K562 (cell line): ENCODE measurements around the gene SH3BP5L. TPM values are rescaled to one million over a fixed set of nuclear protein-coding genes. Genes with fewer than 3 reads are reported as not detected.

Experiments
- CSDE1 ChIP-seq, 2 experiments: fragments of 450-650 bp; IDR thresholded peaks; 2 replicates each; pipeline ENCODE4 v1.6.1; 2016; ENCODE audit warnings: mild to moderate bottlenecking in 1 of 2
- ETS2 ChIP-seq: IDR thresholded peaks from 2 replicates; pipeline ENCODE4 v1.6.1; 2016; ENCODE audit warnings: borderline replicate concordance, missing genetic modification characterization, mild to moderate bottlenecking, moderate library complexity, missing compliant biosample characterization; ENCODE audit not compliant: poor library complexity, severe bottlenecking
- FOXK2 ChIP-seq, 2 experiments: fragments of 450-650 bp; IDR thresholded peaks in 1 of 2; conservative IDR thresholded peaks in 1 of 2; 2 replicates each; pipeline ENCODE4 v1.6.1; 2016; ENCODE audit warnings: low read depth in 2 of 2, mild to moderate bottlenecking in 1 of 2
- JUND ChIP-seq, 2 experiments: IDR thresholded peaks; 2 replicates in 1 of 2; 3 replicates in 1 of 2; pipeline ENCODE4 v1.6.1; 2011; ENCODE audit warnings: borderline replicate concordance in 2 of 2, low read depth in 2 of 2, low read length in 2 of 2, improper control_type of control experiment in 1 of 2, missing biosample characterization in 1 of 2, missing genetic modification characterization in 1 of 2, missing genetic modification reagents in 1 of 2
- MBD1 ChIP-seq: fragments of 250-450 bp; sonication (Bioruptor Pico); IDR thresholded peaks from 2 replicates; pipeline ENCODE4 v1.8.0; 2022; ENCODE audit warnings: inconsistent platforms
- NR2C1 ChIP-seq, 2 experiments: fragments of 450-650 bp; IDR thresholded peaks; 2 replicates each; pipeline ENCODE4 v1.6.1; 2017; ENCODE audit warnings: mild to moderate bottlenecking in 2 of 2, antibody characterized with exemption in 1 of 2, inconsistent platforms in 1 of 2, missing compliant biosample characterization in 1 of 2, missing genetic modification characterization in 1 of 2
- SLC30A9 ChIP-seq: fragments of 250-450 bp; sonication (Bioruptor Pico); IDR thresholded peaks from 2 replicates; pipeline ENCODE4 v1.8.0; 2022; ENCODE audit warnings: mild to moderate bottlenecking, moderate library complexity
- SRF ChIP-seq, 2 experiments: fragments of 250-450, 450-650 bp in 1 of 2; sonication (Bioruptor Pico) in 1 of 2; sonication (generic) in 1 of 2; formaldehyde crosslinking; IDR thresholded peaks; 2 replicates each; pipeline versions ENCODE4 v1.5.0 to v1.5.1; 2020 to 2022; ENCODE audit warnings: mild to moderate bottlenecking in 1 of 2, missing genetic modification reagents in 1 of 2
- UBTF ChIP-seq, 2 experiments: IDR thresholded peaks; 2 replicates each; pipeline ENCODE4 v1.6.1; 2012; ENCODE audit warnings: improper control_type of control experiment in 2 of 2, low read depth in 2 of 2, low read length in 2 of 2, borderline replicate concordance in 1 of 2
- ZNF23 ChIP-seq: fragments of 250-450 bp; sonication (Bioruptor Pico); IDR thresholded peaks from 2 replicates; pipeline ENCODE4 v1.4.0; 2020; ENCODE audit warnings: mild to moderate bottlenecking
- ZNF75A ChIP-seq: fragments of 450-650 bp; formaldehyde crosslinking; IDR thresholded peaks from 2 replicates; pipeline ENCODE4 v1.4.0; 2020; ENCODE audit warnings: mild to moderate bottlenecking
- polyA plus RNA-seq, 8 experiments: library from polyadenylated mRNA; depleted of rRNA in 4 of 8; stranded (reverse) in 5 of 8; unstranded in 3 of 8; fragments of >200 nt; fragmentation: Nextera tagmentation in 2 of 8; fragmentation: Illumina TruSeq in 1 of 8; extraction: Ambion mirVana in 2 of 8; extraction: Trizol in 1 of 8; gene quantifications; 2 replicates each; pipeline versions ENCODE4 v1.2.1 to v1.2.3, GENCODE V29; 2011 to 2014; ENCODE audit warnings: inconsistent platforms in 1 of 8, missing spikeins in 1 of 8
- total RNA-seq, 7 experiments: library from RNA; depleted of rRNA in 6 of 7; stranded (reverse); fragments of >200 nt in 6 of 7; fragmentation: Illumina TruSeq in 2 of 7; extraction: Trizol in 2 of 7; gene quantifications; 2 replicates each; pipeline versions ENCODE4 v1.2.1 to v1.2.3, GENCODE V29; 2011 to 2021; ENCODE audit warnings: low replicate concordance in 1 of 7
- TF ChIP-seq, protein P1 (sequence below), 2 experiments: fragments of 450-650 bp in 1 of 2; sonication (generic) in 1 of 2; formaldehyde crosslinking in 1 of 2; IDR thresholded peaks; 2 replicates each; pipeline versions ENCODE4 v1.7.1 to v1.9.0; 2016 to 2022; ENCODE audit warnings: inconsistent platforms in 1 of 2, mild to moderate bottlenecking in 1 of 2, missing genetic modification reagents in 1 of 2

Gene SH3BP5L
- total and polyA plus RNA-seq, 9 of the 15 experiments (the other 6 are each of a cell fraction or from before 2014, with no cell fraction given): 1.9 to 26.5 (median 15.8) TPM

GRCh38 chr1:248871837-248872401, 46.2 kb upstream of the SH3BP5L start (continued):
- TF ChIP-seq, protein P1, sequence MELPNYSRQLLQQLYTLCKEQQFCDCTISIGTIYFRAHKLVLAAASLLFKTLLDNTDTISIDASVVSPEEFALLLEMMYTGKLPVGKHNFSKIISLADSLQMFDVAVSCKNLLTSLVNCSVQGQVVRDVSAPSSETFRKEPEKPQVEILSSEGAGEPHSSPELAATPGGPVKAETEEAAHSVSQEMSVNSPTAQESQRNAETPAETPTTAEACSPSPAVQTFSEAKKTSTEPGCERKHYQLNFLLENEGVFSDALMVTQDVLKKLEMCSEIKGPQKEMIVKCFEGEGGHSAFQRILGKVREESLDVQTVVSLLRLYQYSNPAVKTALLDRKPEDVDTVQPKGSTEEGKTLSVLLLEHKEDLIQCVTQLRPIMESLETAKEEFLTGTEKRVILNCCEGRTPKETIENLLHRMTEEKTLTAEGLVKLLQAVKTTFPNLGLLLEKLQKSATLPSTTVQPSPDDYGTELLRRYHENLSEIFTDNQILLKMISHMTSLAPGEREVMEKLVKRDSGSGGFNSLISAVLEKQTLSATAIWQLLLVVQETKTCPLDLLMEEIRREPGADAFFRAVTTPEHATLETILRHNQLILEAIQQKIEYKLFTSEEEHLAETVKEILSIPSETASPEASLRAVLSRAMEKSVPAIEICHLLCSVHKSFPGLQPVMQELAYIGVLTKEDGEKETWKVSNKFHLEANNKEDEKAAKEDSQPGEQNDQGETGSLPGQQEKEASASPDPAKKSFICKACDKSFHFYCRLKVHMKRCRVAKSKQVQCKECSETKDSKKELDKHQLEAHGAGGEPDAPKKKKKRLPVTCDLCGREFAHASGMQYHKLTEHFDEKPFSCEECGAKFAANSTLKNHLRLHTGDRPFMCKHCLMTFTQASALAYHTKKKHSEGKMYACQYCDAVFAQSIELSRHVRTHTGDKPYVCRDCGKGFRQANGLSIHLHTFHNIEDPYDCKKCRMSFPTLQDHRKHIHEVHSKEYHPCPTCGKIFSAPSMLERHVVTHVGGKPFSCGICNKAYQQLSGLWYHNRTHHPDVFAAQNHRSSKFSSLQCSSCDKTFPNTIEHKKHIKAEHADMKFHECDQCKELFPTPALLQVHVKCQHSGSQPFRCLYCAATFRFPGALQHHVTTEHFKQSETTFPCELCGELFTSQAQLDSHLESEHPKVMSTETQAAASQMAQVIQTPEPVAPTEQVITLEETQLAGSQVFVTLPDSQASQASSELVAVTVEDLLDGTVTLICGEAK (IDR thresholded peaks at IDR 0.05): peak; percentile 17; the same call in 1 of the 2 replicates
- TF ChIP-seq, protein P1 (CRISPR knock-in tag; IDR thresholded peaks at IDR 0.05): no peak
- TF ChIP-seq MBD1 (CRISPR knock-in tag) (no peak), FOXK2 (conservative IDR thresholded peaks at IDR 0.05 in 1 of 2, IDR thresholded peaks at IDR 0.05 in 1 of 2; ENCODE audit: low read depth in 2 of 2) (0 out of 4 replicates have a peak, but pooled peaks of 1 of the 2 experiments have one; percentile 1), ZNF75A (CRISPR knock-in tag) (no peak), SRF (CRISPR knock-in tag; IDR thresholded peaks at IDR 0.05) (no peak), ETS2 (tag) (no peak), SLC30A9 (CRISPR knock-in tag) (no peak), JUND (IDR thresholded peaks at IDR 0.05; ENCODE audit: borderline replicate concordance, low read depth, low read length) (no peak), JUND (tag; IDR thresholded peaks at IDR 0.05; ENCODE audit: borderline replicate concordance, low read depth, low read length) (0 out of 3 replicates have a peak, but pooled peaks have one; percentile 16), CSDE1 (IDR thresholded peaks at IDR 0.05) (0 out of 4 replicates have a peak, but pooled peaks of 1 of the 2 experiments have one; percentile 27), ZNF23 (CRISPR knock-in tag) (no peak), NR2C1 (IDR thresholded peaks at IDR 0.05) (peak; percentile 36; the same call in 1 of the 2 replicates), NR2C1 (tag; IDR thresholded peaks at IDR 0.05) (no peak), UBTF (IDR thresholded peaks at IDR 0.05; ENCODE audit: borderline replicate concordance in 1 of 2, low read depth in 2 of 2, low read length in 2 of 2) (no peak)
